PC-9 (cell line): ENCODE data around the gene GDPD4. TPM values are rescaled to one million over a fixed set of nuclear protein-coding genes. Genes with fewer than 3 reads are reported as not detected.

Experiments used
- BruUV-seq: library from RNA; stranded (reverse); fragments of 400-500 nt; replicated peaks from 2 replicates; lab custom pipeline; 2021; lab: Mats Ljungman, UMichigan
- CTCF ChIA-PET: fragments of 300-600 bp; sonication (Branson Sonifier 250); formaldehyde crosslinking; loops from one replicate; lab custom pipeline; 2022; ENCODE audit warnings: antibody characterized with exemption; lab: Charles Lee
- POLR2A ChIA-PET: fragments of 300-600 bp; sonication (Branson Sonifier 250); formaldehyde crosslinking; loops from one replicate; lab custom pipeline; 2022; ENCODE audit warnings: antibody characterized with exemption; ENCODE audit not compliant: unreplicated experiment; lab: Charles Lee
- DNase-seq, 2 experiments: peaks; one replicate each; pipeline versions ENCODE4 v3.0.0 to v3.0.0-alpha.2; 2015 to 2022; ENCODE audit warnings: mixed read lengths in 1 of 2
- H2AFZ ChIP-seq: fragments of 200-600 bp; sonication (generic); 2 replicates; pipeline ENCODE4 v1.8.1; 2017; ENCODE audit warnings: antibody characterized with exemption
- H3F3A ChIP-seq: fragments of 200-600 bp; sonication (generic); 2 replicates; pipeline ENCODE4 v1.8.1; 2017; ENCODE audit warnings: antibody characterized with exemption, mild to moderate bottlenecking, low read depth; ENCODE audit not compliant: insufficient read depth
- H3K27ac ChIP-seq: fragments of 200-600 bp; sonication (generic); 2 replicates; pipeline ENCODE4 v1.6.1; 2016; ENCODE audit warnings: mixed run types
- H3K27me3 ChIP-seq: fragments of 200-600 bp; sonication (generic); 2 replicates; pipeline ENCODE4 v1.6.1; 2016; ENCODE audit warnings: low read depth, mixed run types; ENCODE audit not compliant: insufficient read depth
- H3K36me3 ChIP-seq: fragments of 200-600 bp; sonication (generic); 2 replicates; pipeline ENCODE4 v1.6.1; 2016; ENCODE audit warnings: low read depth, mixed run types
- H3K4me1 ChIP-seq: fragments of 200-600 bp; sonication (generic); replicated peaks from 2 replicates; pipeline ENCODE4 v1.6.1; 2016; ENCODE audit warnings: mixed run types; ENCODE audit not compliant: insufficient read depth
- H3K4me2 ChIP-seq: fragments of 200-600 bp; sonication (generic); 2 replicates; pipeline ENCODE4 v1.6.1; 2017; ENCODE audit warnings: mixed run types
- H3K4me3 ChIP-seq: fragments of 200-600 bp; sonication (generic); 2 replicates; pipeline ENCODE4 v1.6.1; 2016; ENCODE audit warnings: mixed run types
- H3K79me2 ChIP-seq: fragments of 200-600 bp; sonication (generic); 2 replicates; pipeline ENCODE4 v1.6.1; 2017; ENCODE audit warnings: low read depth, mixed run types
- H3K9me2 ChIP-seq: fragments of 200-600 bp; sonication (generic); 2 replicates; pipeline ENCODE4 v1.8.1; 2017; ENCODE audit warnings: mild to moderate bottlenecking; ENCODE audit not compliant: insufficient read depth
- H3K9me3 ChIP-seq: fragments of 200-600 bp; sonication (generic); 2 replicates; pipeline ENCODE4 v1.8.1; 2016; ENCODE audit warnings: low read depth; ENCODE audit not compliant: insufficient read depth
- H4K20me1 ChIP-seq: fragments of 200-600 bp; sonication (generic); 2 replicates; pipeline ENCODE4 v1.8.1; 2017; ENCODE audit not compliant: insufficient read depth
- EZH2 ChIP-seq: fragments of 200-600 bp; sonication (generic); IDR thresholded peaks from 2 replicates; pipeline ENCODE4 v1.8.0; 2017; ENCODE audit warnings: antibody characterized with exemption, low read depth
- intact Hi-C: fragments of 100-400 bp; cut with micrococcal nuclease; formaldehyde crosslinking; loops from one replicate; pipeline ENCODE4 v1.10.0; 2022; ENCODE audit not compliant: unreplicated experiment
- total RNA-seq: library from RNA; stranded (reverse); gene quantifications from 2 replicates; pipeline ENCODE4 v1.2.3, GENCODE V29; 2021
- TF ChIP-seq, protein P1 (sequence below): fragments of 200-600 bp; sonication (generic); conservative IDR thresholded peaks from 2 replicates; pipeline ENCODE4 v1.6.1; 2017; ENCODE audit warnings: mixed run types, antibody characterized with exemption, mild to moderate bottlenecking, moderate library complexity

The GDPD4 gene
- total RNA-seq, 1 experiment from 2014 or later, result not detected

DNA sequence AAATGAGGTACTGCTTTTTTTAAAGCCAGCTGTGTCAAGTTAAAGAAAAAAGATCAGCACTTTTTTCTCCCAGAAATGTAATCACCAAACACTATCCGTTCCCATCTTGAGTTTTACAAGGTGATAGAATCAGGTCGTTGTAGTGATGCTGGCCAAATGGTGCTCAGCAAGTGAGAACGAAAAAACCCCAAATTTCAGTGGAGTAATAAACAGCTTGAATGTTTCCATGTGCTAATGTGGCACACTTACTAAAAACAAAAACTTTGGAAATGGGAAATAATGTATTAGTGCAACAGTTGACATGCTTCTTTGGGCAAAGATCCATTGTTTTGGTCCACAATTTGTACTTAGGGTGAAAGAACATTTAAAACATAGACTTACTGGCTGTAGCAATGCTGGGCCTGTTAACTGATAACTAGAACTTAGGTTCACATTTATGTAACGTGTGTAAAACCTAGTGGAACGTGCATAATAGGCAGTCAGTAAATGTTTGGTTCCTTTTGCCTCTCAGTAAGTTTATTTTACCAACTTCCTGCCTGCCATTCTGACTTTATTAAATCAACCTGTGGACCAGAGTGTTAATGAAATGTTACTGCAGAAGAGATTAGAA, 15.4 kb upstream of the GDPD4 start:
- H3K27me3 ChIP-seq, result no peaks in the 10 kb centered on the region
- H4K20me1 ChIP-seq, result no peaks in the 10 kb centered on the region
- no peaks in the 10 kb centered on the region for H3F3A ChIP-seq
- no TSS peak for BruUV-seq
- H3K27ac ChIP-seq, result no peak overlapping the region
- H3K36me3 ChIP-seq, result no peaks in the 10 kb centered on the region
- no peak overlapping the region for H2AFZ ChIP-seq
- no peaks in the 10 kb centered on the region for H3K9me3 ChIP-seq
- H3K9me2 ChIP-seq, result no peaks in the 10 kb centered on the region
- no peaks in the 10 kb centered on the region for H3K4me1 ChIP-seq
- TF ChIP-seq, protein P1, sequence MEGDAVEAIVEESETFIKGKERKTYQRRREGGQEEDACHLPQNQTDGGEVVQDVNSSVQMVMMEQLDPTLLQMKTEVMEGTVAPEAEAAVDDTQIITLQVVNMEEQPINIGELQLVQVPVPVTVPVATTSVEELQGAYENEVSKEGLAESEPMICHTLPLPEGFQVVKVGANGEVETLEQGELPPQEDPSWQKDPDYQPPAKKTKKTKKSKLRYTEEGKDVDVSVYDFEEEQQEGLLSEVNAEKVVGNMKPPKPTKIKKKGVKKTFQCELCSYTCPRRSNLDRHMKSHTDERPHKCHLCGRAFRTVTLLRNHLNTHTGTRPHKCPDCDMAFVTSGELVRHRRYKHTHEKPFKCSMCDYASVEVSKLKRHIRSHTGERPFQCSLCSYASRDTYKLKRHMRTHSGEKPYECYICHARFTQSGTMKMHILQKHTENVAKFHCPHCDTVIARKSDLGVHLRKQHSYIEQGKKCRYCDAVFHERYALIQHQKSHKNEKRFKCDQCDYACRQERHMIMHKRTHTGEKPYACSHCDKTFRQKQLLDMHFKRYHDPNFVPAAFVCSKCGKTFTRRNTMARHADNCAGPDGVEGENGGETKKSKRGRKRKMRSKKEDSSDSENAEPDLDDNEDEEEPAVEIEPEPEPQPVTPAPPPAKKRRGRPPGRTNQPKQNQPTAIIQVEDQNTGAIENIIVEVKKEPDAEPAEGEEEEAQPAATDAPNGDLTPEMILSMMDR, result no peak
- intact Hi-C loops, result no loop called here
- no peak overlapping the region for H3K4me2 ChIP-seq
- CTCF ChIA-PET, result no interaction called here
- POLR2A ChIA-PET, result no interaction called here
- no peak overlapping the region for H3K4me3 ChIP-seq
- no peaks in the 10 kb centered on the region for H3K79me2 ChIP-seq
- DNase-seq, result no peak

DNA sequence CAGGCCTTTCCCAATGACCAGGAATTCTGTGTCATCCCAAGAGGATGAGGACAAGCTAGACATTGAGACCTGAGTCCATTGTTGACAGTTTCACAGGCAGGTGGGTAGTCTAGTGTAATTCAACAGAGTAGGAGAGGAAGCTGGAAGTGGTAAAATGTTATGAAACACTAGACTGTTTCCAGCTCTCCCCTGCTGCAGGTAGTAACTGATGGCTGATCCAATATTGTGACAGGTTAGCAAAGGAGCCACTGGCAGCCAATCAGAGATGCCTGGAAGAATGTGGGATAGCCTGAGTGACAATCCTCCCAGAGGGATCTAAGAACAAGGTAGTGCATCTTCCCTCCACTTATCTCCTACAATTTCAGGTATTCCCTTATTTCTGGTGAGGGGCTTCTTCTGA, 10.6 kb upstream of the GDPD4 start:
- no TSS peak for BruUV-seq
- no peak overlapping the region for H3K27ac ChIP-seq
- no peaks in the 10 kb centered on the region for H3F3A ChIP-seq
- H3K9me2 ChIP-seq, result no peaks in the 10 kb centered on the region
- no peak for DNase-seq
- no peaks in the 10 kb centered on the region for H3K79me2 ChIP-seq
- H3K9me3 ChIP-seq, result no peaks in the 10 kb centered on the region
- H4K20me1 ChIP-seq, result no peaks in the 10 kb centered on the region
- no peaks in the 10 kb centered on the region for H3K4me1 ChIP-seq
- H2AFZ ChIP-seq, result no peak overlapping the region
- ChIA-PET CTCF (no interaction called here), POLR2A (interaction anchor here (0.6 kb wide), 1 partner anchor 12 kb away, joined by 10 read pairs; no protein-coding TSS in a partner anchor)
- H3K4me3 ChIP-seq, result no peak overlapping the region
- intact Hi-C loops, result no loop called here
- H3K4me2 ChIP-seq, result no peak overlapping the region
- H3K36me3 ChIP-seq, result no peaks in the 10 kb centered on the region
- no peak for TF ChIP-seq EZH2
- TF ChIP-seq, protein P1, result no peak
- H3K27me3 ChIP-seq, result no peaks in the 10 kb centered on the region

DNA sequence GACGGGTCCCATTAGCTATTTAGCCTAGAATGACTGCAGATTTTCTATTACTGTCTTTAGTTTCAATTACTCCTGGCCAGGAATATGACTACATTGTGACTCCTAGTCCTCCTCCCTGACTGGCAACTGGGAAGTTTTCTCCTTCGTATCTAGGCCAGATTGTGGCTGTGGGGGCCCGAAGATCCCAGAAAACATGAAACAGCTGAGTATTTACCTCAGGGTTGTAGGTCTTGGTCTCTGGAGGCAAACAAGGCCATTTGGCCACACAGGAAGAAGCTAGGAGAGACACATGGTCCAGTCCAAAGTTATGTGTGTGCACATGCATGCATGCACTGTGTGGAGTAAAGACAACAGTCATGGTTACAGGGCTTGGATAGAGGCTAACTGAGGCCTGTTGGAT, 10.2 kb upstream of the GDPD4 start:
- BruUV-seq, result no TSS peak
- H3K27me3 ChIP-seq, result no peaks in the 10 kb centered on the region
- H3K4me1 ChIP-seq, result no peaks in the 10 kb centered on the region
- H3K4me3 ChIP-seq, result no peak overlapping the region
- H4K20me1 ChIP-seq, result no peaks in the 10 kb centered on the region
- H3F3A ChIP-seq, result no peaks in the 10 kb centered on the region
- no peak for TF ChIP-seq EZH2
- TF ChIP-seq, protein P1, result no peak
- no peaks in the 10 kb centered on the region for H3K9me3 ChIP-seq
- H3K9me2 ChIP-seq, result no peaks in the 10 kb centered on the region
- no peak overlapping the region for H2AFZ ChIP-seq
- ChIA-PET POLR2A (interaction anchor here (0.6 kb wide), 1 partner anchor 12 kb away, joined by 10 read pairs; no protein-coding TSS in a partner anchor), CTCF (no interaction called here)
- no peak overlapping the region for H3K27ac ChIP-seq
- no peak for DNase-seq
- no peaks in the 10 kb centered on the region for H3K79me2 ChIP-seq
- intact Hi-C loops, result no loop called here
- H3K4me2 ChIP-seq, result no peak overlapping the region
- H3K36me3 ChIP-seq, result no peaks in the 10 kb centered on the region
